Ovary (tissue), 9 donors: ENCODE measurements around the gene THEMIS. TPM values are rescaled to one million over a fixed set of nuclear protein-coding genes. Genes with fewer than 3 reads are reported as not detected.

Experiments used
- DNase-seq, 5 donors: peaks; one replicate each; pipeline ENCODE4 v3.0.0-alpha.2; 2019 to 2020
- H3K27ac ChIP-seq, 2 donors: fragments of 200-600 bp; one replicate each; pipeline versions ENCODE4 v1.5.1 to v1.8.0; 2019 to 2022
- H3K27me3 ChIP-seq: fragments of 200-600 bp; one replicate; pipeline ENCODE4 v1.8.0; 2022
- H3K36me3 ChIP-seq: fragments of 200-600 bp; sonication (generic); one replicate; pipeline ENCODE4 v1.5.1; 2019
- H3K4me1 ChIP-seq: one replicate; pipeline ENCODE4 v1.8.1; 2013; ENCODE audit warnings: mild to moderate bottlenecking, moderate library complexity; ENCODE audit not compliant: insufficient read depth
- H3K4me3 ChIP-seq: fragments of 200-600 bp; sonication (generic); one replicate; pipeline ENCODE4 v1.5.1; 2017
- H3K9me3 ChIP-seq, 2 donors: fragments of 200-600 bp in 1 of 2; sonication (generic) in 1 of 2; one replicate each; pipeline versions ENCODE4 v1.5.1 to v1.8.1; 2013 to 2019; ENCODE audit warnings: mild to moderate bottlenecking in 1 of 2, moderate library complexity in 1 of 2
- EP300 ChIP-seq: sonication (generic); formaldehyde crosslinking; IDR thresholded peaks from one replicate; pipeline ENCODE4 v1.6.1; 2017; ENCODE audit warnings: antibody characterized with exemption
- POLR2A ChIP-seq: fragments of 450-650 bp; IDR thresholded peaks from one replicate; pipeline ENCODE4 v1.6.1; 2017; ENCODE audit warnings: antibody characterized with exemption, mild to moderate bottlenecking, moderate library complexity
- WGBS, 3 donors: extraction: QIAGEN DNeasy Blood & Tissue Kit in 1 of 3; methylation state at CpG; one replicate each; pipeline versions ENCODE4 v1.1.5 to v1.1.7; 2013 to 2017; 5-methylcytosine and 5-hydroxymethylcytosine counted together
- intact Hi-C, 4 donors: fragments of 100-400 bp; cut with DNase I; formaldehyde crosslinking; loops; one replicate each; pipeline versions ENCODE4 v1.11.0 to v1.15.1; 2022 to 2023
- polyA plus RNA-seq, 2 donors: library from polyadenylated mRNA; stranded (reverse); fragments of 200-250 nt in 1 of 2; fragments of 350-450 nt in 1 of 2; fragmentation: Illumina TruSeq in 1 of 2; extraction: RNeasy Lipid Tissue Mini Kit (QIAGEN cat#74804) in 1 of 2; gene quantifications; one replicate each; pipeline ENCODE4 v1.2.3, GENCODE V29; 2013 to 2014
- total RNA-seq, 7 donors: library from RNA; depleted of rRNA in 2 of 7; stranded (reverse); fragments of >200 nt in 2 of 7; fragmentation: NEBNext Ultra II Directional in 3 of 7; extraction: Animal tissue kit (Norgen Biotek cat#: 25700) in 3 of 7; gene quantifications; one replicate each; pipeline versions ENCODE4 v1.1.0 to v1.2.4, GENCODE V29; 2016 to 2023
- TF ChIP-seq, protein P1 (sequence below), 3 donors: fragments of 450-650 bp in 2 of 3; fragments of 200-600 bp in 1 of 3; IDR thresholded peaks; one replicate each; pipeline versions ENCODE4 v1.5.1 to v1.8.0; 2016 to 2022; ENCODE audit warnings: antibody characterized with exemption in 3 of 3, mild to moderate bottlenecking in 1 of 3
- donor health status: DM: no; HTN: no; CAD: no; lungs with moderate emphysema.
- donor health status: DM: no; HTN: no; CAD: no.
- donor health status: Bipolar disorder and iron deficiency.
- donor health status: DM: yes; HTN: yes; CAD: no.
- donor health status: DM: no; HTN: no; CAD: no.
- donor health status: DM: yes; HTN: yes; CAD: no.

Gene THEMIS
- total and polyA plus RNA-seq, 9 donors: 0.05 to 0.87 (median 0.40) TPM; not detected in 1

DNA sequence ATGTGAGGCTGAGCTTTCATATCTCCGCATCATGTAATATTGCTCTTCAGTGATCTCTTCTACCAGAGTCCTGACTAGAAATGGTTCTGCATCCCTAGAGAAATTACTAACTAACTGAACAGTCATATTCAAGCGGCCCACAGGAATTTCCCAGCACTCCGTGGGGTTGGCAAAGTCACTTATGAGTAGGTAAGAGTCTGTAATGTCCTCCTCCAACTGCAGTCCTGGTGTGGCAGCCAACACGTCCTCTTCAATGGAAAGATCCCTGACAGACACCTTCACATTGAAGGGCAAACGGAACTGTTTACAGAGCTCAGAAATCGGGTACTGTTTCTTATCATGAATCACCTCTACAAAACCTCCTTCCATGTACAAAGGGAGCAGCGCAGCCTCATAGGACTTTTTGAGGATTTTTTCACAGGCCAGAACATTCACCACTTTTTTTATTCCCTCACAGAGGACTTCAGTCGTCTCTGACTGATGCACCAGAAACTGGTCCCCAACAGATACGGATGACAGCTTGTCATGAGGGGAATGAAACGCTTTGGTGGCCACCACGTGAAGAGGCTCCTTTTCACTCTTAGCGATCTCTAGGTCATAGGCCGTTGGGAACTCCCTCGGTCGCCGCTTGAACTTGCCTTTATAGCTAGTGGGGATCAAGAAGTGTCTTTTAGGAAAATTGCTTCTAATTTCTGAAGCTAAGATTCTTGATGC is 87.7 kb downstream of the THEMIS start:
- Histone ChIP-seq H3K4me1 (no peaks in the 10 kb centered on the region), H3K9me3 (no peaks in the 10 kb centered on the region), H3K27ac (no peak overlapping the region), H3K4me3 (no peak overlapping the region), H3K36me3 (no peaks in the 10 kb centered on the region), H3K27me3 (no peaks in the 10 kb centered on the region)
- TF ChIP-seq, protein P1, sequence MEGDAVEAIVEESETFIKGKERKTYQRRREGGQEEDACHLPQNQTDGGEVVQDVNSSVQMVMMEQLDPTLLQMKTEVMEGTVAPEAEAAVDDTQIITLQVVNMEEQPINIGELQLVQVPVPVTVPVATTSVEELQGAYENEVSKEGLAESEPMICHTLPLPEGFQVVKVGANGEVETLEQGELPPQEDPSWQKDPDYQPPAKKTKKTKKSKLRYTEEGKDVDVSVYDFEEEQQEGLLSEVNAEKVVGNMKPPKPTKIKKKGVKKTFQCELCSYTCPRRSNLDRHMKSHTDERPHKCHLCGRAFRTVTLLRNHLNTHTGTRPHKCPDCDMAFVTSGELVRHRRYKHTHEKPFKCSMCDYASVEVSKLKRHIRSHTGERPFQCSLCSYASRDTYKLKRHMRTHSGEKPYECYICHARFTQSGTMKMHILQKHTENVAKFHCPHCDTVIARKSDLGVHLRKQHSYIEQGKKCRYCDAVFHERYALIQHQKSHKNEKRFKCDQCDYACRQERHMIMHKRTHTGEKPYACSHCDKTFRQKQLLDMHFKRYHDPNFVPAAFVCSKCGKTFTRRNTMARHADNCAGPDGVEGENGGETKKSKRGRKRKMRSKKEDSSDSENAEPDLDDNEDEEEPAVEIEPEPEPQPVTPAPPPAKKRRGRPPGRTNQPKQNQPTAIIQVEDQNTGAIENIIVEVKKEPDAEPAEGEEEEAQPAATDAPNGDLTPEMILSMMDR (IDR thresholded peaks at IDR 0.05): no peak
- no peak for TF ChIP-seq EP300
- TF ChIP-seq POLR2A: no peak
- intact Hi-C loops: no loop called here
- 90 to 91% (median 90%) methylated on average over 16 of the region's 16 CpGs for WGBS, 3 donors
- DNase-seq: no peak

DNA sequence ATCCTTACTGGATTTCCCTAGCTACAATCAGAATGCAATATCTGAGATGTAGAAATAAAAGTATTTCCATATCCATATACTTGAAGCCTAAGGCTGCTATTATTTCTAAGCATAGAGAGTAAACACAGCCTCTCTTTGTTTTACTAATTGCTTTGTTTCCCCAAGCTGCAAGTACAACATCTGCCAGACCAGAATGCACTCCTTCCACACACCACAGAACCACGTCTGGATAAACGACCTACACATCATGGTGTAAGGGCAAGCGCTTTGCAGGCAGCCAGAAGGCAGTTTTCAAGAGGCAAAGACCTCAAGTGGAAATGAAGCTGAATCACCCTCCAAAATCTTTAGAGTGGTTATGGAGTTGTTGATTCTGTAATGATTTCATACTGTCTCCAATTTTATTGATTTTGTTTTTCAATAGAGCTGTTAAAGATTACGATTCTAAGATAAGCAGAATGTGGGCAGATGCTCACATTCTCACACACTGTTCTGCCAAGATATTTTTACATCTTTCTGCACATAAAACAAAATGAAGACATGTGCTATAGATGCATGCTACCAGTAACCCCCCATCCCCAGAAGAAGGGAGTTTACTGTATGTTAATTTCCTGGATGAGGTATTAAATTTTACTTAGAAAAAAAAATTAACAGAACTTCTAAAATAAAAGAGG is 88.8 kb downstream of the THEMIS start:
- Histone ChIP-seq H3K4me3 (no peak overlapping the region), H3K36me3 (no peaks in the 10 kb centered on the region), H3K9me3 (no peaks in the 10 kb centered on the region), H3K27ac (no peak overlapping the region), H3K4me1 (no peaks in the 10 kb centered on the region), H3K27me3 (no peaks in the 10 kb centered on the region)
- TF ChIP-seq EP300: no peak
- TF ChIP-seq, protein P1 (IDR thresholded peaks at IDR 0.05): no peak
- intact Hi-C loops: no loop called here
- 30 to 43% (median 31%) methylated on average over 4 of the region's 4 CpGs for WGBS, 3 donors
- no peak for DNase-seq

DNA sequence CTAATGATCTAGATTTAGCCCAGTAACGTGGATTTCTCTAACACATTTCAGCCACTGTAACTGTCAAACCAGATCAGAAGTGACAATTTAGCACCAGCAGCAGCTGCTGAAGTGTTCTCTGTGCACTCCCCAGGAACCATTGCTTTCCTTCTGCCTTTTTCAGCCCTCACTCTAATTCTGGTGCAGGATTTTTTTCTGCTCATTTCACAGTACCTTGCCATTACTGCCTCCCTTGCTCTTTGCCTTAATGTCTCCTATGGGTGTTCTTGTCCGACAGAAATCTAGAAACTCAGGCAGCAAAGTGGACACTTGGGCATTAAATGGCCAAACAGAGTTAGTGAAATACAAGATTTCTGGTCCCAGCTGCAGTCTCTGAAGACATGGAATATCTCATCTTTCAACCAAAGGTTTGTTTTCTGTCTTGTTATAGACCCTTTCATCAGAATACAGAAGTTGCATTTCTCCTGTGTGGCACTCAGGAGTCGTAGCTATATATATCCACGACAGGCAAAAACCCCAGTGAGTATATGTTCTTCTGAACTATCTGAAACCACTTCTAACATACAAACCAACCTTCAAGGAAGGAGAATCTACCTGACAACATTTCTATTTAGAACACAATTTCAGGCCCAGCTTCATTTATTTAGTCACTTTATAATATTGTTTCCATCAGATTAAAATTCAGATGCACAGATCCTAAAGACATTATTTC is 92.9 kb downstream of the THEMIS start:
- H3K9me3 ChIP-seq: no peaks in the 10 kb centered on the region
- no peak for DNase-seq
- H3K4me1 ChIP-seq: no peaks in the 10 kb centered on the region
- intact Hi-C loops: no loop called here
- H3K4me3 ChIP-seq: no peak overlapping the region
- 85 to 88% (median 87%) methylated on average over 4 of the region's 4 CpGs for WGBS, 3 donors
- TF ChIP-seq EP300 (no peak), POLR2A (no peak)
- TF ChIP-seq, protein P1 (IDR thresholded peaks at IDR 0.05): no peak
- no peaks in the 10 kb centered on the region for H3K36me3 ChIP-seq
- peaks cover 2% of the 10 kb centered on the region for H3K27me3 ChIP-seq
- H3K27ac ChIP-seq: no peak overlapping the region

DNA sequence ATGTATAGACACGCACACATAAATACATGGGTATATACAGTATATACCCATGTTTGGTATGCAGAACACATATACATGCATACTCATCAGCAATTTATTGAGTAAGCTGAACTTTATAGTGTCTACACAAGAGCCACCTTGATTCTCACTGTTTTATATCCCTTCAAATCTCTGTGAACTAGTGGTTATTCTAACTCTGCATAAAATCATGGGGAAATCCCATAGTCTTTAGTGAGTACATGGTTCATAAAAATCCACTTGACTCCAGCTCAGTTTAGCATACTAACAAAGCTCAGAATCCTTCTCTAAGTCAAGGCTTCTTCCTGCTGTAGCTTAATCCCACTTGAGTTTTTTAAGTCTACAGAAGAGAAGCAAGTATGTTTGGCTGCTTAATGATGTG is 104.1 kb downstream of the THEMIS start:
- Histone ChIP-seq H3K9me3 (no peaks in the 10 kb centered on the region), H3K4me1 (no peaks in the 10 kb centered on the region), H3K4me3 (no peak overlapping the region), H3K36me3 (no peaks in the 10 kb centered on the region), H3K27ac (no peak overlapping the region), H3K27me3 (no peaks in the 10 kb centered on the region)
- intact Hi-C loops: no loop called here
- TF ChIP-seq POLR2A (no peak), EP300 (no peak)
- TF ChIP-seq, protein P1 (IDR thresholded peaks at IDR 0.05): no peak
- DNase-seq: no peak
- 99 to 100% (median 100%) methylated on average over 1 of the region's 1 CpG for WGBS, 3 donors
